HG03039 (cell line): ENCODE data around the gene KRTAP29-1.
"Not testable (repeated sequence)": the region's sequence is repeated elsewhere in the genome, so short reads cannot be mapped to it uniquely, and the experiment has no call there.

Source experiments
- ATAC-seq: cut with Tn5 transposase; IDR thresholded peaks from one replicate; pipeline ENCODE4 v1.9.1; 2021; ENCODE audit warnings: mild to moderate bottlenecking, moderate library complexity; ENCODE audit not compliant: unreplicated experiment

KRTAP29-1 gene, protein sequence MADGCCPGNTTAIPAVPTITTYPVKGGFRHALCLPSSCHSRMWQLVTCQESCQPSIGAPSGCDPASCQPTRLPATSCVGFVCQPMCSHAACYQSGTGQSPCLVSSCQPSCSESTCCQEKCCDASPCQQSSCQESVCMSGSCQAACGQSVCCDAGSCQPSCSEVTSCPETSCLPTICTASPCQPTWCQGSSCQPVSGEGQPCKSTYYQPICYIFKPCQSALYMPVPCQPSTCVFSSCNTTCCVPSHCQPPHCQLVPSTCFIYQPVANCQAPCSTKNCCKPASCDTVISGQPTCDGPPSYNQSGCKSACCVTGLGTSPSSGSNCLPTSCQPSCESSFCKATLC

DNA sequence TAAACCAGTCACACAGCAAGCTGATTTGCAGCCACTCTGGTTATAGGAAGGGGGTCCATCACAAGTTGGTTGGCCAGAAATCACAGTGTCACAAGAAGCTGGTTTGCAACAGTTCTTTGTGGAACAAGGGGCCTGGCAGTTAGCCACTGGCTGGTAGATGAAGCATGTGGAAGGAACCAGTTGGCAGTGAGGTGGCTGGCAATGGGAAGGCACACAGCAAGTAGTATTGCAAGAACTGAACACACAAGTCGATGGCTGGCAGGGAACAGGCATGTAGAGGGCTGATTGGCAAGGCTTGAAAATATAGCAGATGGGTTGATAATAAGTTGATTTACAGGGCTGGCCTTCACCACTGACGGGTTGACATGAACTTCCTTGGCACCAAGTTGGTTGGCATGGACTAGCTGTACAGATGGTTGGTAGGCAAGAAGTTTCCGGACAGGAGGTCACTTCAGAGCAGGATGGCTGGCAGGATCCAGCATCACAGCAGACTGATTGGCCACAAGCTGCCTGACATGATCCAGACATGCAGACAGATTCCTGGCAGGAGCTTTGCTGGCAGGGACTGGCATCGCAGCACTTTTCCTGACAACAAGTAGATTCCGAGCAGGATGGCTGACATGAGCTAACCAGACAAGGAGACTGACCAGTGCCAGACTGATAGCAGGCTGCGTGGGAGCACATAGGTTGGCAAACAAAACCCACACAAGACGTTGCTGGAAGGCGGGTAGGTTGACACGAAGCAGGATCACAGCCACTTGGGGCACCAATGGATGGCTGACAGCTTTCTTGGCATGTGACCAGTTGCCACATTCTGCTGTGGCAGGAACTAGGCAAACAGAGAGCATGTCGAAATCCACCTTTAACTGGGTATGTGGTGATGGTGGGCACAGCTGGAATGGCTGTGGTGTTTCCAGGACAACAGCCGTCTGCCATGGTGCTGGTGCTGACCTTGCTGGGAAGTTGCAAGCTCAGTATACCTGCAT, at the start of gene KRTAP29-1:
TSS of gene KRTAP29-1 (minus strand) at position 936 of the 986 bp plus-strand sequence. CDS start at position 936, 0 bp downstream.
- no peak for ATAC-seq

DNA sequence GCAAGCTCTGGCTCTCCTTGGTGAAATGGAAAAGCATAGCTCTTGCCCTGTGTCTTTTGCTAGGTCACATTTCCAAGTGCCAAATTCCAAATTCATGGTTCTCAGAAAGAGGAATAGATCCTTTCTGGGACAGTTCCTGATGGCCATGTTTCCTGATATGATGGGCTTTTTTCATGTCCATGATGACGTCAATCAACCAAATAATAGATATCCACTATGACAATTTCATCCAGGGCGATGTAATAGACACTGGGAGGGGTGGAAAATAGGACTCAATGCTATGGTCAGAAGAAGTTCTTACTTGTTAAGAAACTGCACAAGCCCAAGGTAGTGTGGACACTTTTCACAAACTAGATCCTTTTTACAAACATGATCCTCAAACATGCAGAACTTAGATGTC, 48.5 kb upstream of the KRTAP29-1 start:
- no peak for ATAC-seq

DNA sequence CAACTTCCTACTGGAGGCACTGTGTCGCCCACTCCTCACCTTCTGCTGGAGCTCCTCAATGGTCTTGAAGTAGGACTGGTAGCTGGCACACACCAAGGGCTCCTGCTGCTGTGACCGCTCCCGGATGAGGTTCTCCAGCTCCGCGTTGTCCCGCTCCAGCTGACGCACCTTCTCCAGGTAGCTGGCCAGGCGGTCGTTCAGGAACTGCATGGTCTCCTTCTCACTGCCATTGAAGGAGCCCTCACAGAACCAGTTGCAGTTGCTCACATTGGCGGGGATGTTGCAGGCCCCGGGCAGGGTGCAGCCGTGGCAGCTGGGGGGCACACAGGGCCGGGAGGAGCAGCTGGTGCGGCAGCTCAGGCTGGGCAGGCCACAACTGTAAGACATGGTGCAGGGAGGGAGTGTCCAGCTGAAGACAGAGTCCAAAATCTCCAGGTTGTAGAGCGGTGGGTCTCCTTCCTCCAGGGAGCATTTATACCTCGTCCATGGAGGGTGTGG, 47.8 kb upstream of the KRTAP29-1 start, which contains the start of gene KRT33A:
TSS of gene KRT33A (minus strand) at position 448 of the 498 bp plus-strand sequence. CDS start at position 387, 61 bp downstream.
- not testable (repeated sequence) for ATAC-seq

DNA sequence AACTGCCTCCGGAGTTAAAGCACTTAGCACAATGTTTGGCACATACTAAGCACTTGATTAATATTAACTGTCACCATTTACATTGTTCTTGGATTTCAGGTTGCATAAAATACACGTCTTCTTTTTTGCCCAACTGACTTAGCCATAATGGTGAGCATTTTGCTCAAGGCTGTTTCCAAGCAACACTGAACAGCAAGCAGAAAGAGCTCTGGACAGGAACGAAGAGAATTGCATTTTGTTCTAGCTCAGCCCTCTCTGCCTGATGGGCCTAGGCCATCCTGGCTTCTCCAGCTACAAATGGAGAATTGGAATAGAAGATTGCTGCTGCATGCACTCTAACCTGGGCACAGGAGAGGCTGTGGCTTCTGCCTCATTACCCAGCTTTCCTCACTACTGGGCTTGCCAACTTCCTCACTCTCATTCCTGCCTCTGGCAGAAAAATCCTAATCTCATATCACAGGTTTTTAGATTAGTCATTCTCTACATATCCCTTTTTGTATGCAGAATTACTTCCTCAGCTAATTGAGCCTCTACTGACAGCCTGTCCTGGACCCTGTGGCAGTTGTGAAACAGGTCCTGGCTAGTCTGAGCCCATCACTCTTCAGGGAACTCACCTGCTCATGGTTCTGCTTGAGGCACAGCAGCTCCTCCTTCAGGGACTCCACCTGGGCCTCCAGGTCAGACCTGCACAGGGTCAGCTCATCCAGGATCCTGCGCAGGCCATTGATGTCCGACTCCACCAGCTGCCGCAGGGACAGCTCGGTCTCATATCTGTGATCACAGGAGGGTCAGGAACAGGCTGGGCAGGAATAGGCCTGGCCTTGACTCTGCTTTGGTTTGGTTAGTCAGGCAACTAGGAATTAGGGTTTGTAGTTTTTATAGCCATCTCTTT, 45.5 kb upstream of the KRTAP29-1 start:
- ATAC-seq, result no peak

DNA sequence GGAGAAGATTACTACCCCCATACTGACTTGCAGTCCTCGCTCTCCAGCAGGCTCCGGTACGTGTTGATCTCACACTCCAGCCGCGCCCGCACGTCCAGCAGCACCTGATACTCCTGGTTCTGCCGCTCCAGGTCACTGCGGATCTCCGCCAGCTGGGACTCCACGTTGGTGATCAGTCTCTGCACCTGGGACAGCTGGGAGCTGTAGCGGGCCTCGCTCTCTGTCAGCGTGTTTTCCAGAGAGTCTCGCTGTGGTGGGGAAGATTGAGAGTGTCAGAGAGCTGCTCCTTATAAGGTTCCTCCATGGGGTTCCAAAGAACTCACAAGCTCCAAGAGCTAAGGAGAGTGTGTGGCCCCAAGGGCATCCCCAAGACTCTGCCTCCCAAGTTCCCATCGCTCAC, 43.8 kb upstream of the KRTAP29-1 start:
- not testable (repeated sequence) for ATAC-seq

DNA sequence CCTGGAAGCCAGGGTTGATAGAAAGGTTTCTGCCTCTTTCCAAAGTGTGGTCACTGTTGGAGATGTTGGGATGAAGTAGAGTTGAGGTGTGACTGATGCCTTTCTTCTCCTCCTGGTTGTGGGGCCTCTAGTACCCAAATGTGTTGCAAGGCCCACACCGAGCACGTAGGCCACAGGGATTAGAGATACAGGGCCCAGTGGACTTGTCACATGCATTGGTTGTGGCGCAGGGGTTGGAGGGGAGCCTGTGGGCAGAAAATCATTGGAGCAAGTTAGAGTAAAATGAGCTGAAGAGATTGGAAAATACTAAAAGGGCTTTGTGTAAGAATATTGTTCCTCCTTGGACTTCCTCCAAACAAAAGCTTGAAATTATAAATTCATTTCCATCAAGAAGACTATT, 43.3 kb upstream of the KRTAP29-1 start:
- no peak for ATAC-seq

DNA sequence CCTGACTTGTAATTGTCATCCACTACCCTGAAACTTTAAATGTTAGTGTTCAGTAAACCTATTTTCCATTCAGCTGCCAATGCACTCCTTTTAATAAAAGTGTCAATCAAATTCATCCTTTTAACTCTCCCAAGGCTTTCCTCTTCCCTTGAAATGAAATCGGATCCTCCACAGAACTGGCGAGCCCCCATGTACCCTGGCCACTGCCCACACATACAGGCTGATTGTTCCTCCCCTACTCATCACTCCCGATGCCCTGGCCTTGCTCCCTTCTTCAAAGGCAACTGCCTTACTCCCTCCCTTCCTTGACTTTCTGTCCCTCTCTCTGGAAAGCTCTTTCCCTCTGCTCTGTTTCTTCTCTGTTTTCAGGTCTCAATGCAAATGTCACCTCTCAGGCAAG, 40.4 kb upstream of the KRTAP29-1 start:
- no peak for ATAC-seq

DNA sequence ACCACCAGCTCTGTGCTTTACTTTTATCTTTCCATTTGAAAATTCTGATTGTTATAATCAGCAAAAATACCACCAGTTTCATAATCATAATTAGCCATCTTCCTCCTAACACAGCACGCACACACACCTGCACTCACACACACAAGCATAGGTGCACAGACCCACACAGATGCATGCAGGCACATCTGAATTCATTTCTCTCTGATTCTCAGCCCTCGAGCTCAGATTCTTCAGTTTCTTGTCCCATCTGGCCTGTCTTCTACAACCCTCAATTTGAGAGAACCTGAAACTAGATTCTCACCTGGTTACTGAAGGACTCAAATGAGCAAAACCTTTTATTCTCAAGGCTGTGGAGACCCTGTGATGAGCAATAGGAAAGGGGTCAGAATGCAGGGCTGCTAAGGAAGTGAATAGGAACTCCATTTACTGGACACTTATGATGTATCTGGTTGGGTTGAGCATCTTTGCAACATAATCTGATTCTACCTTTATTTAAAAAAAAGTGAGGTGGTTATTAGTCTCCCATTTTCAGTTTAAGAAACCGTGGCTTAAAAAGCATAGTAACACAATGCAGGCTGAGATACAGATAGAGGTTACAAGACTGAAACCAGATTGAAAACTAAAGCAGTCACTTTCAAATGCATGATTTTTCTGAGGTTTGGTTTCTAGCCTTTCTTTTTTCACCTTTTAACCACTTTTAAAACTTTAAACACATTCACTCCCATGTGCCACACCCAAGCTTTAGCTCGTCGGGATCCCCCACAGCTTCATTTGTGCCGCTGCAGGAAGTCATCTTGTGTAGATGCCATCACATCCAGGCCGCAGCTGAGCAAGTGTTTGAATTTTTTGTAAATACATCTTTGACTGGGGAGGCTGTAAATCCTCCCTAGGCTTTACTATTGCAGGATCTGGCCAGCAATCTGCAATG, 38.5 kb upstream of the KRTAP29-1 start:
- ATAC-seq, result no peak

DNA sequence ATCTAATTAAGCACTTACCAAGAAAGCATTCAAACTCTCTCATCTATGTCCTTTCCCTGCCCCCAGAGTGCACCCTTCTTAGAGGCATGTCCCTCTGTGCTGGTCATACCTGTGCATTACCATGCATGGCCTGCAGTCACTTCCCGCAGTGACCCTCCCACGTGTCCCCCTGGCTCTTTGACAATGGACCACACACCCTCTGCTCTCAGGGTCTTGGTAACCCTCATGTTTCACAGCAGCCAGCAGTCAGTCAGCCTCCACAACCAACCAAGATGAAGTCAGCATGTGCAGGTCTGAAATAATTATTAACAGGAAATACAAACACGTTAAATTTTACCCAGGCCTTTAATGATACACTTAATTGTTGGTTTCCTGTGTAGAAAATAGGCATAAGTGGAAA, 37.8 kb upstream of the KRTAP29-1 start:
- ATAC-seq, result no peak

DNA sequence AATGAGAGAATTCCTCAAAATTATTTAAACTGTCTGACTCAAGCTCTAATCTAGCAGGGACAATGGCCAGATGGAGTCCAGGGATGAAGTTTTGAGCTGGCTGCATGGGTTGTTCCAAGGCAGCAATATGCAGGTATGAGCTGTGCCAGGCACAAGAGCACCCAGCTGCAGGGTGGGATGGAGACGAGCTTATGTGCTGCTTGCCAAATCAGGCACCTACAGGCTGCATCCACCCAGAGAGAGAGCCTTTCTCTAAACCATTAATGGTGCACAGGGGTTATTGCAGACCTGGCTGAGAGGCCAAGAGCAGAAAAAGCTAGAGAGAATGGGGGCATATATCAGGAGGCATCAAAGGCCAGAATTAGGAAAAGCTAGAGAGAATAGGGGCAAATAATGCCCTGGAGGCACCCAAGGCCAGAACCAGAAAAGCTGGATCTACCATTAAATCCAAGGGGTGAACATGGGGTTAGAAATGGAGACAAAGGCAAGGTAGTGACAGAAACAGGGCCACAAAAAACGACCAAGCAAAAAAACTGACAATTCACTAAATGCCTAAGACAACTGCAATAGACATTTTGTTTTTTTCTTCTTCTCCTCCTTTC, 37.0 kb upstream of the KRTAP29-1 start:
- no peak for ATAC-seq

DNA sequence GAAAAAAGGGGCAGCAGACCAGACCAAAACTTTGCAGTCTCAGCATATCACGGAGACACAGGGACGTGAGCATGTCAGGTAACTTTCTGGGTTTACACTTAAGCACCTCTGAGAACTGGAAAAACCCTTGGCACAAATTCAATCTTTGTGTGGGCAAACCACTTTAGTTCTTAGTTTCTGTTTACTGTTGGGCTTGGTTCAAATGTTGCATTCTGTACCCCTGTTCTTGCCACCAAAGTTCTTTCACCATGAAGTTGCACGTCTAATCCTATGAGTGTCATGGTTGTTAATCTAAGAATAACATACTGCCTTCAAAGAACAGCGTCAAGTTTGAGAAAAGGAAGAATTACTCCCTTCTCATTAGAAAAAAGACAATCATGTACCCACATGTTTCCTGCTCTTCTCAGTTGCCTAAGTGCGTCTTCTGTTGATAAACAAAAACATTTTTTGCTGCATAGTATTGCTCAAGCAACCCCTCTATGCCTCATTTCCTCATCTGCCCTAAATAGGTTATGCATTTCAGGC, 36.4 kb upstream of the KRTAP29-1 start:
- no peak for ATAC-seq

DNA sequence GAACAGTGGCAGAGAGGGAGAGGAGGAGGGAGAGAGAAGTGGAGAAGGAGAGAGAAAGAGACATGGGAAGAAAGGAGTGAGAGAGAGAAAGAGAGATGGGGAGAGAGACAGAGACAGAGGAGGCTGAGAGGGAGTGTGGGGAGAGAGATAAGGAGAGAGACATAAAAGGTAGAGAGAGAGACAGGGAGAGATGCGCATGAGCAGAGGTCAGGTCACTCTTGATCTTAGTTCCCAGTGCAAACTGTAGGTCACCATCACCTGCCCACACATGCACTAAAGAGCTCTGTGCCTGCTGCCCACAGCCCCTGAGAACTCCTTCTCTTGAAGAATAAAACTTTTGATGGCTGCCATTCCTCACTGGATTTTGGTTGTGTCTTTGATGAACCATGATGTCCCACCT, 33.1 kb upstream of the KRTAP29-1 start:
- no peak for ATAC-seq

DNA sequence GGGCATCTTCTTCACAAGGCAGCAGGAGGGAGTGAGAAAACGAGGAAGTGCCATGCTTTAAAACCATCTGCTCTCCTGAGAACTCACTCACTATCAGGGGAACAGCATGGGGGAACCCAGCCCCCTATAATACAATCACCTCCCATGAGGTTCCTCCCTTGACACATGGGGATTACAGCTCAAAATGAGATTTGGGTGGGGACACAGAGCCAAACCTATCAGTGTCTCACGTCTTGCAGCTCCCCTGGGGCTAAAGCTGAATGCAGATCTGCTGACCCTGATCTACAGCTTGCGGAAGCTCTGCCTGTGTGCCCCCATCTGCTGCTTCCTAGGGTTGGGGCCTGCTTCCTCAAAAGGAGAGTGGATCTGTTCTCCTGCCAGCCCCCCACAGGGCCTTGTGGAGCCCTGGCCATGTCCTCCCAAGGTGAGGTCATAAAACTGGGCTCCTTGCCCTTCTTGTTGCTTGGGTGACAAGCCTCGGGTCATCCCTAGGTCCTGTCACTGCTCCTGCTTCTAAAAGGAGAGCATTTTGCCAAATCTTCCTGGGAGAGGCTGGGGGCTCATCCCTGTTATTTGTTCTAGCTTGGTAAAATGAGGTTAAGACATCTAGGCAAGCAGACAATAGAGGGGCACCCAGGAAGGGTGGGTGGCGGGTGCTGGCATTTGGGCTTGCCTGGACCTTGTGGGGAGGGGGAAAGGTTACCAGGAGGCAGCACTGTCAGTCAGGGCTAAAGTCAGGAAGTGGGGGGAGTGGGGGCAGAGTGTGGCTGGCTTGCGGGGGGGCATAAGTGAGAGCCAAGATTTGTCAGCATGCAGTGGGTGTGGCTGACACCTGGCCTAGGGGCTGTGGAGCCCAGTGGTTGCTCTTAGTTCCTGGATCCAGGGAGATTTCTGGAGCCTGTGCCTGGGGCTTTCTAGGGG, 32.0 kb upstream of the KRTAP29-1 start:
- no peak for ATAC-seq

DNA sequence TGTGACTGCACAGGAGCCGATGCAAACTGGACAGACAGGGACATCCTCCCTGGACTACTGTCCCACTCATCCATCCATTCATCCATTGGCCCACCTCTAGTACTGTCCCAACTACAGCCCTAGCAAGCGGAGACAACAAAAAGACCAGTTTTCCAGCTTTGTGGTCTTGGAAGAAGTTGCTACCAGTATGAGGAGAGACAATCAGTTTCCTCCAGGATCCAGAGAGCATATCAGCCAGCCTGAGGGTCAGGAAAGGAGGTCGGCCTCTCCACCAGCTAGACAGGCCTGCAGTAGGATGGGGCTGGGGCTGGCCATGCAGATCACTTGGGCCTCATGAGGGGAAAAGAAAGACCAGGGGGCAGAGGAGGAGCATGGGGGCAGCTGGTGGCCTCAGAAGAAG, 31.2 kb upstream of the KRTAP29-1 start:
- no peak for ATAC-seq

DNA sequence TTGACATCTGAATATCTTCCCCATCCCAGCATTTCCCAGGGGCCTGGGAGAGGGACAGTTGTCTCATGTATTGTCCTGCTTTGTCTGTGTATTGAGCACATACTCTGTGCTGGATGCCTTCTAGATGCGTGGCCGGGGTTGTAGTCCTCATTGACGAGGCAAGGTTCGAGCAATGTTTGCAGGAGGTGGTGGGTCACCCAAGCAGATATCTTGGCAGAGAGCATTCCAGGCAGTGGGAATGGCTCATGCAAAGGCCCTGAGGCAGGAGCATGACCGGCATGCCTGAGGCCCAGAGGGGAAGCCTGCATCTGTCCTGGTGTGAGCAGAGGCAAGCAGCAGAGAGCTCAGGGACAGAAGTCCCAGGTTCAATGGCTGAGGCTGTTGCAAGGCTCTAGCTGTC, 30.4 kb upstream of the KRTAP29-1 start:
- ATAC-seq, result no peak

DNA sequence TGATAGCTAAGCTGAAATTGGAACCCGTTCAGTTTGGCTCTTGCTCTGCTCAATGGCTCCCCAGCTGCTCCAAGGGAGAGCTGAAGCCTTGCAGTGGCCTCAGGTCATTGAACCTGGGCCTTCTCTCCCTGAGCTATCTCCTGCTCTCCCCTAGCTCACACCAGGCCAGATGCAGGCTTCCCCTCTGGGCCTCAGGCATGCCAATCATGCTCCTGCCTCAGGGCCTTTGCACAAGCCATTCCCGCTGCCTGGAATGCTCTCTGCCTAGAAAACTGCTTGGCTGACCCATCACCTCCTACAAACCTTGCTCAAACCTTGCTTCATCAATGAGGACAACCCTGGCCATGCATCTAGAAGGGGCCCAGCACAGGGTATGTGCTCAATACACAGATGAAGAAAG, 29.6 kb upstream of the KRTAP29-1 start:
- ATAC-seq, result no peak

DNA sequence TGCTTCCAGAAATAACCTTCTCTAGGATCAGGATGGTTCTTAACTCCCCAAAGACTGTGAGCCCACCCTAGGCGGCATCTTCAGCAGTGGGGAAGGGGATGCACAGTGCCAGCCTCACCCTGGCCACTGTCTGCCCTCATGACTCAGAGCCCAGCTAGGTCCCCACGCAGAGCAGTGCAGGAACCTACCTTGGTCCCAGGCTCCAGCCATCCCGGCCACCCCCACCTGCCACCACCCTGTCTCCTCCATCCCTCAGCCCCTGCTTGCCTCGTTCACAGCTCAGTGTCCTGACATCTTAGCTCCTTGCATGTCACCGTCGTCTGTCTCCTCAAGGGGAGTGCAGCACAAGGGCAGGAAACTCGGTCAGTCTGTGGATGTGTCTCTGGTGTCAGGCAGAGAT, 29.0 kb upstream of the KRTAP29-1 start:
- no peak for ATAC-seq
